ENCODE data around the gene SPPL2B.

DNA sequence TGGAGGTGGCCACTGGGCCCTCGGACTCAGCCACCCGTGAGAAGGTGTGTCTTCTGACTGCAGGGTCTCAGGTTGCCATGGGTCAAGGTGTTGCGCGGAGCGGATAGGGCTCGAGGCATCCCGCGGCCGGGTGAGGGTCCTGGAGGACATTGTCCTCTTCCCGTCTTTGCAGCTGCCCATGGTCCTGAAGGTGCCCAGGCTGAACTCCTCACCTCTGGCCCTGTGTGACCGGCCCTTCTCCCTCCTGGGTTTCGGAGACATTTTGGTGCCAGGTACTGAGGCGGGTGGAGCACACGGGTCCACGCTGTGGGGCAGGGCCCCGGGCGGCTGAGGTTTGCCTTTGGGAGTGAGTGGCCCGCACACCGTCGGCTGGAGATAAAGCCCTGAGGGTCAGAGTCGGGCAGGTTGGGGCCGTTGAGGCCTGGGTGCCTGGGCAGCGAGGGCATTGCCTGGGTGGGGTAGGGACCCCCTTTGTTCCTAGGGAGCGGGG lies 15.9 kb downstream of the SPPL2B start:
- TF ChIP-seq POLR2A (IDR thresholded peaks at IDR 0.05): no peak
- TF ChIP-seq, protein P1, sequence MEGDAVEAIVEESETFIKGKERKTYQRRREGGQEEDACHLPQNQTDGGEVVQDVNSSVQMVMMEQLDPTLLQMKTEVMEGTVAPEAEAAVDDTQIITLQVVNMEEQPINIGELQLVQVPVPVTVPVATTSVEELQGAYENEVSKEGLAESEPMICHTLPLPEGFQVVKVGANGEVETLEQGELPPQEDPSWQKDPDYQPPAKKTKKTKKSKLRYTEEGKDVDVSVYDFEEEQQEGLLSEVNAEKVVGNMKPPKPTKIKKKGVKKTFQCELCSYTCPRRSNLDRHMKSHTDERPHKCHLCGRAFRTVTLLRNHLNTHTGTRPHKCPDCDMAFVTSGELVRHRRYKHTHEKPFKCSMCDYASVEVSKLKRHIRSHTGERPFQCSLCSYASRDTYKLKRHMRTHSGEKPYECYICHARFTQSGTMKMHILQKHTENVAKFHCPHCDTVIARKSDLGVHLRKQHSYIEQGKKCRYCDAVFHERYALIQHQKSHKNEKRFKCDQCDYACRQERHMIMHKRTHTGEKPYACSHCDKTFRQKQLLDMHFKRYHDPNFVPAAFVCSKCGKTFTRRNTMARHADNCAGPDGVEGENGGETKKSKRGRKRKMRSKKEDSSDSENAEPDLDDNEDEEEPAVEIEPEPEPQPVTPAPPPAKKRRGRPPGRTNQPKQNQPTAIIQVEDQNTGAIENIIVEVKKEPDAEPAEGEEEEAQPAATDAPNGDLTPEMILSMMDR (IDR thresholded peaks at IDR 0.05): no peak

All from right lobe of liver (tissue), 4 donors.